Ectodermal cell (in vitro differentiated cells): ENCODE measurements around the gene CCDC159.

Source experiments
- H3K27ac ChIP-seq: 2 replicates; pipeline ENCODE4 v1.7.0; 2013; ENCODE audit warnings: mild to moderate bottlenecking, low read depth, low read length; ENCODE audit not compliant: insufficient read depth, poor library complexity, severe bottlenecking
- H3K27me3 ChIP-seq: 2 replicates; pipeline ENCODE4 v1.7.0; 2013; ENCODE audit warnings: mild to moderate bottlenecking, low read length; ENCODE audit not compliant: insufficient read depth, control insufficient read depth, poor library complexity, severe bottlenecking
- H3K36me3 ChIP-seq: one replicate; pipeline ENCODE4 v1.7.0; 2013; ENCODE audit warnings: low read length; ENCODE audit not compliant: control insufficient read depth, insufficient read depth
- H3K4me1 ChIP-seq: one replicate; pipeline ENCODE4 v1.7.0; 2013; ENCODE audit warnings: low read length; ENCODE audit not compliant: control insufficient read depth, insufficient read depth
- H3K4me3 ChIP-seq: 2 replicates; pipeline ENCODE4 v1.7.0; 2013; ENCODE audit warnings: low read depth, low read length, control low read depth; ENCODE audit not compliant: insufficient read depth
- H3K9me3 ChIP-seq: 2 replicates; pipeline ENCODE4 v1.7.0; 2013; ENCODE audit warnings: mild to moderate bottlenecking, low read length, moderate library complexity; ENCODE audit not compliant: control insufficient read depth
- WGBS, 2 experiments: methylation state at CpG; one replicate each; pipeline ENCODE4 v1.1.7; 2013; ENCODE audit warnings: missing lambda C conversion rate in 2 of 2; 5-methylcytosine and 5-hydroxymethylcytosine counted together

The CCDC159 gene

DNA sequence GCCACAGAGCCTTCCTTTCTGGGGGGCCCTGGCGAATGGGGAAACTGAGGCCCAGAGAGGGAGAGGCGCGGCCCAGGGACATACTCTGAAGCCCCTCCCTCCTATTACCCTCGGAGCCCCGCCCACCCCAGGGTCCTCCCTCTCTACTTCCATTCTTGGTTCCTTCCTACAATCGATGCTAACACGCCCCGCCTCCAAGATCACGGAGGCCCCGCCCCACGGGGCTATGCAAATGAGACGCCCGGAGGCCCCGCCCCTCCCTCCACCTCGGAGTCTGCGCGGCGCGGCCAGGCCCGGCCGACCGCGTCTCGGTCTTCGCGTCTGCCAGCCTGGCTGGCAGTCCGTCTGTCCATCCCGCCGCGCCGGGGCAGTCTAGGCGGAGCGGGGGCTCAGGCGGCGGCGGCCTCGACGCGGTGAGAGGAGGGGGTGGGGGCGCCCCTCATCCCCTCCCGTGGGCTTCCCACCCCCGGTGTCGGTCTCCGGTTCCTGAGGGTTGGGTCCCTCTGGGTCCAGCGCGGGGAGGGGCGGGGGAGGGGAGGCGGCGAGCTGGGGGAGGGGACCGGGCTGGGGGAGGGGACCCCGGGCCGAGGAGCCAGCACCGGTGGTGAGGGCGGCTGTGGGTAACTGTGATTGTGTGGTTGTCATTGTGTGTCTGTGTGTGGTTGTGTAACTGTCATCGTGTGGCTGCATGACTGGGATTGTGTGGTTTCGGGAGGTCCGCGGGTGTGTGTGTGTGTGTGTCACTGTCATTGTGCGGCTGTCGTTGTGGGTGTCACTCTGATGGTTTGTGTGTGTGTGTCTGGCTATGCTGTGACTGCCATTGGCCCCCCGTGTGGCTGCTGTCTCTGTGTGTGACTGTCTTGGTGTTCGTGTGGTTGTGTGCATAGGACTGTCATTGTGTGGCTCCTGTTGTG, 9.1 kb downstream of the CCDC159 start, which contains the start of gene PLPPR2:
Gene PLPPR2 (plus strand): TSS at position 273 of the 914 bp plus-strand sequence. CDS start 2,242 bp downstream, outside the sequence.
- Histone ChIP-seq H3K27me3 (peaks cover 11% of the 10 kb centered on the region), H3K9me3 (no peaks in the 10 kb centered on the region), H3K4me1 (no peaks in the 10 kb centered on the region), H3K27ac (no peak within 1 kb of the TSS), H3K4me3 (peak within 1 kb of the TSS; percentile 32), H3K36me3 (no peaks in the 10 kb centered on the region)
- 9% methylated on average over 62 of the region's 62 CpGs for WGBS, 2 experiments

- Histone ChIP-seq H3K27ac (no peak overlapping the region), H3K4me3 (no peak overlapping the region), H3K27me3 (peaks cover 17% of the 10 kb centered on the region), H3K4me1 (no peaks in the 10 kb centered on the region), H3K9me3 (no peaks in the 10 kb centered on the region), H3K36me3 (no peaks in the 10 kb centered on the region)
- WGBS, 2 experiments, result 82 to 85% methylated on average over 6 of the region's 6 CpGs
Measured at GRCh38 chr19:11356074-11356397, 9.7 kb downstream of the CCDC159 start.

DNA sequence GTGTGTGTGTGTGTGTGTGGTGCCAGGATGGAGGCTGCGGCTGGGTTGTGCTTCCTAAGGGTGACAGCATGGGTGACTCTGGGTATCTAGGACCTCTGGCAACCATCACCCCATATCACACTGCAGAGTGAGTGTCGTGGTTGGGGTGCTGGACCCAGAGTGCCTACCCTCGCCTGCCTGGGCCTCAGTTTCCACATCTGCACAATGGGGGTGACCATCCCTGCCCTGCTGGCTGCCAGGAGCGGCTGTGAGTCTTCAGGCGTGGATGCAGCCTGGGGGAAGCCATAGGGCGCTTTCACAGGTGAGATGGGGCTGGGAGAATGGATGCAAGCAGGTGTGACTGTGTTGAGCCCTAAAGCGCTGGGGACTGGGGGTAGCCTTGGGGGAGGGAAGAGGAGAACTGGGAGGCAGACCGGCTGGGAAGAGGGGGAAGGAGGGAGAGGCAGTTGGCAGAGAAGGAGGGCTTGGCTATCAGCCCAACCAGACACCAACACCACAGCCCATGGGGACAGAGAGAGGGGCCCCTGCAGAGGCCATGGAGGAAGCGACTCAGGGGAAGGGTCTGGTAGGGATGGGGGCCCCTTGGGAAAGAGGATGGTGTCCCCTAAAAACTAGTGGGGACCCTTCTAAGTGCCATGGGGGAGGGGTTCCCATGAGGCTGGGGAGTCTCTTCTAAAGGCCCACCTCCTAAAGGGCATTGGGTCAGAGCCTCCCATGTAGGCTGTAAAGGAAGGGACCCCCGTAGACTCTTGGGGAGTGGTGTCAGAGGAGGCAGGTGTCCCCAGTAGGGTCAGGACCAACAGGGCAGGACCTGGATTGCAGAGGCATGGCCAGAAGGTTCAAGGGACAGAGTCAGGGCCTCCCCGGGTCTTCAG, 10.6 kb downstream of the CCDC159 start:
- Histone ChIP-seq H3K27me3 (peaks cover 21% of the 10 kb centered on the region), H3K4me1 (peaks cover 3% of the 10 kb centered on the region), H3K4me3 (no peak overlapping the region), H3K36me3 (no peaks in the 10 kb centered on the region), H3K9me3 (no peaks in the 10 kb centered on the region), H3K27ac (no peak overlapping the region)
- 83% methylated on average over 10 to 11 of the region's 11 CpGs for WGBS, 2 experiments

DNA sequence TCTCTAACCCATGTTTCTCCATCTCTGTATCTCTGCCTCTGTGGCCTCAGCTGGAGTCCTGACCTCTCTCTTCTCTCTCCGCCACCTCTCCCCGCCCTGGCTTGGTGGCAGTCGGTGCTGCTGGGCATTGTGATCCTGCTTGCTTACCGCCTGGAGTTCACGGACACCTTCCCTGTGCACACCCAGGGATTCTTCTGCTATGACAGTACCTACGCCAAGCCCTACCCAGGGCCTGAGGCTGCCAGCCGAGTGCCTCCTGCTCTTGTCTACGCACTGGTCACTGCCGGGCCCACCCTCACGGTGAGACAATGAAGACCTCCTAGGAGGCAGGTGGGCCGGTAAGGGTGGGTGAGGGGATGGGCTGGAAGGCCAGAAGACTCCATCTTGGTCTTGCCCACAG, 13.1 kb downstream of the CCDC159 start:
- H3K36me3 ChIP-seq, result no peaks in the 10 kb centered on the region
- no peaks in the 10 kb centered on the region for H3K9me3 ChIP-seq
- peaks cover 21% of the 10 kb centered on the region for H3K27me3 ChIP-seq
- H3K4me3 ChIP-seq, result no peak overlapping the region
- peaks cover 6% of the 10 kb centered on the region for H3K4me1 ChIP-seq
- no peak overlapping the region for H3K27ac ChIP-seq
- 86 to 89% methylated on average over 11 of the region's 11 CpGs for WGBS, 2 experiments

GRCh38 chr19:11361037-11361770, 14.9 kb downstream of the CCDC159 start:
- H3K4me1 ChIP-seq, result peaks cover 6% of the 10 kb centered on the region
- H3K4me3 ChIP-seq, result peak overlapping the region; percentile 6
- 28 to 34% methylated on average over 43 of the region's 43 CpGs for WGBS, 2 experiments

GRCh38 chr19:11361771-11362731, 15.7 kb downstream of the CCDC159 start:
- no peak overlapping the region for H3K4me3 ChIP-seq
- H3K4me1 ChIP-seq, result peaks cover 6% of the 10 kb centered on the region
- H3K27me3 ChIP-seq, result peaks cover 11% of the 10 kb centered on the region
- H3K27ac ChIP-seq, result no peak overlapping the region
- H3K9me3 ChIP-seq, result no peaks in the 10 kb centered on the region
- no peaks in the 10 kb centered on the region for H3K36me3 ChIP-seq
- WGBS, 2 experiments, result 81 to 83% methylated on average over 35 of the region's 35 CpGs

More at GRCh38 chr19:11361037-11361770, 14.9 kb downstream of the CCDC159 start:
- H3K27me3 ChIP-seq, result peaks cover 14% of the 10 kb centered on the region
- H3K36me3 ChIP-seq, result no peaks in the 10 kb centered on the region
- H3K27ac ChIP-seq, result no peak overlapping the region
- no peaks in the 10 kb centered on the region for H3K9me3 ChIP-seq

GRCh38 chr19:11363881-11364280, 17.6 kb downstream of the CCDC159 start:
- peaks cover 11% of the 10 kb centered on the region for H3K27me3 ChIP-seq
- no peak overlapping the region for H3K27ac ChIP-seq
- WGBS, 2 experiments, result 92 to 94% methylated on average over 10 of the region's 10 CpGs
- no peaks in the 10 kb centered on the region for H3K9me3 ChIP-seq
- H3K36me3 ChIP-seq, result no peaks in the 10 kb centered on the region
- peaks cover 6% of the 10 kb centered on the region for H3K4me1 ChIP-seq
- no peak overlapping the region for H3K4me3 ChIP-seq

DNA sequence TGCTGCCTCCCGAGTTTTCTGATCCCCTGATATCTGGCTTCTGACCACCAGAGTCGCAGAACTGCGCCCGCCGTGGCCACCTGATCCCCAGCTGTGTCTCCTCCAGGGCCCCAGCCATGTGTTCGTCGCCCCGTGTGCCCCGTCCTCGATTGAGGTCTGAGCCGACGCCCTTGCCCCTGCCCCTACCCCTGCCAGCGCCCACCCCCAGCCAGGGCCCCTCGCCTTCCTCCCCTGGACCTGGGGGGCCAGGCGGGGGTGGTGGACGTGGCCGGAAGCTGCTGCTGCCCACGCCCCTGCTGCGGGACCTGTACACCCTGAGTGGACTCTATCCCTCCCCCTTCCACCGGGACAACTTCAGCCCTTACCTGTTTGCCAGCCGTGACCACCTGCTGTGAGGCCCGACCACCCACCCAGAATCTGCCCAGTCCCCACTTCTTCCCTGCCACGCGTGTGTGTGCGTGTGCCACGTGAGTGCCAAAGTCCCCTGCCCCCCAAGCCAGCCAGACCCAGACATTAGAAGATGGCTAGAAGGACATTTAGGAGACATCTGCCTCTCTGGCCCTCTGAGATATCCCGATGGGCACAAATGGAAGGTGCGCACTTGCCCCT, 18.1 kb downstream of the CCDC159 start:
- no peak overlapping the region for H3K4me3 ChIP-seq
- H3K4me1 ChIP-seq, result peaks cover 6% of the 10 kb centered on the region
- 92 to 94% methylated on average over 28 of the region's 28 CpGs for WGBS, 2 experiments
- no peaks in the 10 kb centered on the region for H3K9me3 ChIP-seq
- H3K36me3 ChIP-seq, result no peaks in the 10 kb centered on the region
- no peak overlapping the region for H3K27ac ChIP-seq
- H3K27me3 ChIP-seq, result peaks cover 11% of the 10 kb centered on the region

GRCh38 chr19:11364935-11365334, 18.6 kb downstream of the CCDC159 start:
- 89 to 92% methylated on average over 5 of the region's 5 CpGs for WGBS, 2 experiments
- H3K27ac ChIP-seq, result no peak overlapping the region
- H3K4me3 ChIP-seq, result no peak overlapping the region
- no peaks in the 10 kb centered on the region for H3K9me3 ChIP-seq
- no peaks in the 10 kb centered on the region for H3K36me3 ChIP-seq
- peaks cover 6% of the 10 kb centered on the region for H3K4me1 ChIP-seq
- peaks cover 11% of the 10 kb centered on the region for H3K27me3 ChIP-seq
